WTC11 (cell line): ENCODE results near the gene RRP8. TPM values are rescaled to one million over a fixed set of nuclear protein-coding genes. Genes with fewer than 3 reads are reported as not detected.

Experiments used
- ATAC-seq: fragments of 200-7000 bp; cut with Tn5 transposase; 2 replicates; pipeline ENCODE4 v1.10.0; 2021; ENCODE audit warnings: mild to moderate bottlenecking, moderate library complexity
- CTCF ChIA-PET: fragments of 300-600 bp; sonication (Branson Sonifier 250); formaldehyde crosslinking; loops from one replicate; lab custom pipeline; 2021; ENCODE audit warnings: antibody characterized with exemption; lab: Charles Lee
- POLR2A ChIA-PET: fragments of 350-600 bp; sonication (Branson Sonifier 250); formaldehyde crosslinking; loops from one replicate; lab custom pipeline; 2021; ENCODE audit warnings: antibody characterized with exemption; lab: Charles Lee
- DNase-seq: peaks from one replicate; pipeline ENCODE4 v3.0.0; 2021; ENCODE audit warnings: low spot score
- H3K27ac Mint-ChIP-seq: 2 replicates; pipeline ENCODE4 v1.8.0; 2021; ENCODE audit warnings: mixed read lengths
- H3K27me3 Mint-ChIP-seq: 2 replicates; pipeline ENCODE4 v1.8.0; 2021; ENCODE audit warnings: low read depth, mild to moderate bottlenecking, moderate library complexity, mixed read lengths
- H3K36me3 Mint-ChIP-seq: 2 replicates; pipeline ENCODE4 v1.8.0; 2021; ENCODE audit warnings: mixed read lengths
- H3K4me1 Mint-ChIP-seq: 2 replicates; pipeline ENCODE4 v1.8.0; 2022; ENCODE audit warnings: mixed read lengths
- H3K4me3 Mint-ChIP-seq: 2 replicates; pipeline ENCODE4 v1.8.0; 2021; ENCODE audit warnings: mild to moderate bottlenecking, moderate library complexity, mixed read lengths
- H3K9me3 Mint-ChIP-seq: 2 replicates; pipeline ENCODE4 v1.8.0; 2021; ENCODE audit warnings: mixed read lengths
- ARID4B ChIP-seq: sonication (generic); formaldehyde crosslinking; IDR thresholded peaks from 2 replicates; pipeline ENCODE4 v1.8.0; 2023; ENCODE audit warnings: missing genetic modification reagents, mild to moderate bottlenecking, borderline replicate concordance
- ATF1 ChIP-seq: sonication (generic); formaldehyde crosslinking; IDR thresholded peaks from 2 replicates; pipeline ENCODE4 v1.8.1; 2023; ENCODE audit warnings: mild to moderate bottlenecking, moderate library complexity, missing genetic modification reagents
- ATF6 ChIP-seq: sonication (generic); formaldehyde crosslinking; IDR thresholded peaks from 2 replicates; pipeline ENCODE4 v1.8.1; 2023; ENCODE audit warnings: mild to moderate bottlenecking, missing genetic modification reagents
- CREM ChIP-seq: sonication (generic); formaldehyde crosslinking; IDR thresholded peaks from 2 replicates; pipeline ENCODE4 v1.8.1; 2022; ENCODE audit warnings: mild to moderate bottlenecking, missing genetic modification reagents, moderate library complexity
- CTCF ChIP-seq: fragments of 200-600 bp; IDR thresholded peaks from 2 replicates; pipeline ENCODE4 v1.8.0; 2022; ENCODE audit warnings: antibody characterized with exemption
- ETV6 ChIP-seq: sonication (generic); formaldehyde crosslinking; IDR thresholded peaks from 2 replicates; pipeline ENCODE4 v1.8.1; 2022; ENCODE audit warnings: mild to moderate bottlenecking, missing genetic modification reagents
- FOXP1 ChIP-seq: sonication (generic); formaldehyde crosslinking; IDR thresholded peaks from 2 replicates; pipeline ENCODE4 v1.8.0; 2022; ENCODE audit warnings: missing genetic modification reagents, mild to moderate bottlenecking, moderate library complexity, borderline replicate concordance
- HMGA2 ChIP-seq: fragments of 250-450 bp; sonication (Bioruptor Pico); IDR thresholded peaks from 2 replicates; pipeline ENCODE4 v1.4.0; 2021; ENCODE audit warnings: mild to moderate bottlenecking, moderate library complexity
- IRF2 ChIP-seq: sonication (generic); formaldehyde crosslinking; IDR thresholded peaks from 2 replicates; pipeline ENCODE4 v1.8.0; 2022; ENCODE audit warnings: low read depth, missing genetic modification reagents, borderline replicate concordance
- JUN ChIP-seq: sonication (generic); formaldehyde crosslinking; IDR thresholded peaks from 2 replicates; pipeline ENCODE4 v1.8.0; 2023; ENCODE audit warnings: mild to moderate bottlenecking, missing genetic modification reagents
- MXD4 ChIP-seq: fragments of 250-450 bp; sonication (Bioruptor Pico); IDR thresholded peaks from 2 replicates; pipeline ENCODE4 v1.8.0; 2021; ENCODE audit warnings: mild to moderate bottlenecking, moderate library complexity, borderline replicate concordance
- NFE2L1 ChIP-seq: sonication (generic); formaldehyde crosslinking; IDR thresholded peaks from 2 replicates; pipeline ENCODE4 v1.8.1; 2023; ENCODE audit warnings: missing genetic modification reagents
- NR1H2 ChIP-seq: sonication (generic); formaldehyde crosslinking; IDR thresholded peaks from 2 replicates; pipeline ENCODE4 v1.9.0; 2021; ENCODE audit warnings: mild to moderate bottlenecking, moderate library complexity, missing genetic modification reagents
- PRRX2 ChIP-seq: fragments of 250-450 bp; sonication (Bioruptor Pico); IDR thresholded peaks from 2 replicates; pipeline ENCODE4 v1.8.0; 2021; ENCODE audit warnings: mild to moderate bottlenecking
- RELA ChIP-seq: sonication (generic); formaldehyde crosslinking; IDR thresholded peaks from 2 replicates; pipeline ENCODE4 v1.8.1; 2022; ENCODE audit warnings: missing genetic modification reagents, mild to moderate bottlenecking, borderline replicate concordance
- RORB ChIP-seq: fragments of 250-450 bp; sonication (Bioruptor Pico); IDR thresholded peaks from 2 replicates; pipeline ENCODE4 v1.9.0; 2021; ENCODE audit warnings: mild to moderate bottlenecking
- TCF7 ChIP-seq: sonication (generic); formaldehyde crosslinking; IDR thresholded peaks from 2 replicates; pipeline ENCODE4 v1.8.0; 2022; ENCODE audit warnings: mild to moderate bottlenecking, low read depth, missing genetic modification reagents, moderate library complexity
- USF1 ChIP-seq: sonication (generic); formaldehyde crosslinking; IDR thresholded peaks from 2 replicates; pipeline ENCODE4 v1.8.0; 2022; ENCODE audit warnings: mild to moderate bottlenecking, missing genetic modification reagents
- ZNF121 ChIP-seq: sonication (generic); formaldehyde crosslinking; IDR thresholded peaks from 2 replicates; pipeline ENCODE4 v1.8.0; 2023; ENCODE audit warnings: missing genetic modification reagents
- ZNF138 ChIP-seq: sonication (generic); formaldehyde crosslinking; conservative IDR thresholded peaks from 2 replicates; pipeline ENCODE4 v1.8.1; 2022; ENCODE audit warnings: mild to moderate bottlenecking, moderate library complexity, missing genetic modification reagents
- ZNF263 ChIP-seq: sonication (generic); formaldehyde crosslinking; IDR thresholded peaks from 2 replicates; pipeline ENCODE4 v1.8.1; 2022; ENCODE audit warnings: low read depth, mild to moderate bottlenecking, moderate library complexity, missing genetic modification reagents
- ZNF317 ChIP-seq: sonication (generic); formaldehyde crosslinking; IDR thresholded peaks from 2 replicates; pipeline ENCODE4 v1.8.1; 2023; ENCODE audit warnings: low read depth, mild to moderate bottlenecking, moderate library complexity, missing genetic modification reagents, borderline replicate concordance
- ZNF671 ChIP-seq: fragments of 250-450 bp; sonication (Bioruptor Pico); IDR thresholded peaks from 2 replicates; pipeline ENCODE4 v1.8.0; 2021; ENCODE audit warnings: mild to moderate bottlenecking
- total RNA-seq: library from RNA; stranded (reverse); gene quantifications from 3 replicates; pipeline ENCODE4 v1.2.3, GENCODE V29; 2021

The RRP8 gene
- total RNA-seq, 1 experiment from 2014 or later, result 15.0 TPM

- ChIA-PET POLR2A (no interaction called here), CTCF (interaction anchor here (0.6 to 2.5 kb wide), 19 partner anchors 8 to 316 kb away, joined by 3 to 9 read pairs (median 4); partner anchors contain the start of genes ILK, MRPL17 and TPP1)
- DNase-seq, result peak; percentile 61
- peaks cover 18% of the 10 kb centered on the region for H3K4me1 Mint-ChIP-seq
- TF ChIP-seq CTCF (peak; percentile 41; the same call in 1 of the 2 replicates), ZNF263 (CRISPR knock-in tag) (peak; percentile 32; the same call in 1 of the 2 replicates), NR1H2 (CRISPR knock-in tag) (no peak), NFE2L1 (CRISPR knock-in tag) (0 out of 2 replicates have a peak, but pooled peaks have one; percentile 58), JUN (CRISPR knock-in tag) (no peak), ZNF138 (no peak), ATF6 (CRISPR knock-in tag) (no peak), TCF7 (CRISPR knock-in tag) (no peak)
- no peak overlapping the region for H3K27ac Mint-ChIP-seq
- ATAC-seq, result peak; percentile 74
- H3K27me3 Mint-ChIP-seq, result no peaks in the 10 kb centered on the region; the same call in 1 of the 2 replicates
- no peaks in the 10 kb centered on the region for H3K9me3 Mint-ChIP-seq
- no peak overlapping the region for H3K4me3 Mint-ChIP-seq
- H3K36me3 Mint-ChIP-seq, result no peaks in the 10 kb centered on the region
Measured at GRCh38 chr11:6568191-6568918, 35.1 kb downstream of the RRP8 start.

GRCh38 chr11:6567371-6567745 lies 36.1 kb downstream of the RRP8 start:
- ChIA-PET CTCF (interaction anchor here (1.3 to 2.5 kb wide), 4 partner anchors 36 to 315 kb away, joined by 3 to 9 read pairs (median 6); no protein-coding TSS in a partner anchor), POLR2A (no interaction called here)
- Mint-ChIP-seq H3K27ac (no peak overlapping the region), H3K4me3 (no peak overlapping the region), H3K36me3 (no peaks in the 10 kb centered on the region), H3K27me3 (no peaks in the 10 kb centered on the region; the same call in 1 of the 2 replicates), H3K4me1 (peaks cover 18% of the 10 kb centered on the region), H3K9me3 (no peaks in the 10 kb centered on the region)
- TF ChIP-seq ZNF121 (CRISPR knock-in tag), result no peak
- TF ChIP-seq ETV6, result no peak
- no peak for TF ChIP-seq ZNF317 (CRISPR knock-in tag)
- DNase-seq (no peak), ATAC-seq (no peak)

- H3K9me3 Mint-ChIP-seq, result no peaks in the 10 kb centered on the region
- TF ChIP-seq RORB (CRISPR knock-in tag) (no peak), ARID4B (CRISPR knock-in tag) (no peak), FOXP1 (no peak), HMGA2 (CRISPR knock-in tag) (no peak), ZNF263 (CRISPR knock-in tag) (no peak), PRRX2 (CRISPR knock-in tag) (no peak), ZNF671 (CRISPR knock-in tag) (no peak), JUN (CRISPR knock-in tag) (no peak), ATF1 (CRISPR knock-in tag) (no peak), RELA (CRISPR knock-in tag) (no peak), MXD4 (CRISPR knock-in tag) (no peak), USF1 (no peak), CREM (CRISPR knock-in tag) (no peak), IRF2 (CRISPR knock-in tag) (no peak)
Measured at GRCh38 chr11:6566704-6567370, 36.6 kb downstream of the RRP8 start.

More at GRCh38 chr11:6566704-6567370, 36.6 kb downstream of the RRP8 start:
- peaks cover 18% of the 10 kb centered on the region for H3K4me1 Mint-ChIP-seq
- ChIA-PET CTCF (interaction anchor here (2.5 kb wide), 1 partner anchor 36 kb away, joined by 8 read pairs; no protein-coding TSS in a partner anchor), POLR2A (no interaction called here)
- H3K4me3 Mint-ChIP-seq, result no peak overlapping the region
- H3K36me3 Mint-ChIP-seq, result no peaks in the 10 kb centered on the region
- no peaks in the 10 kb centered on the region; the same call in 1 of the 2 replicates for H3K27me3 Mint-ChIP-seq
- ATAC-seq (no peak), DNase-seq (no peak)
- no peak overlapping the region for H3K27ac Mint-ChIP-seq
